Natural killer cell (primary cell): ENCODE data around the gene CDK1. TPM values are rescaled to one million over a fixed set of nuclear protein-coding genes. Genes with fewer than 3 reads are reported as not detected.

Experiments
- ATAC-seq, 3 donors: fragments of 150-1000 bp in 2 of 3; fragments of 200-7000 bp in 1 of 3; cut with Tn5 transposase; 1 replicate in 1 of 3; 2 replicates in 2 of 3; pipeline ENCODE4 v1.10.0; 2021; ENCODE audit warnings: mild to moderate bottlenecking in 2 of 3, moderate library complexity in 2 of 3
- DNase-seq, 2 donors: peaks; one replicate each; pipeline versions ENCODE4 v3.0.0 to v3.0.0-alpha.2; 2013 to 2021; ENCODE audit warnings: mixed read lengths in 1 of 2
- H3K27ac ChIP-seq: one replicate; pipeline ENCODE4 v1.5.1; 2013; ENCODE audit warnings: mild to moderate bottlenecking, low read length
- H3K27me3 ChIP-seq: one replicate; pipeline ENCODE4 v1.6.1; 2013; ENCODE audit warnings: low read length; ENCODE audit not compliant: control insufficient read depth, insufficient read depth
- H3K36me3 ChIP-seq: one replicate; pipeline ENCODE4 v1.6.1; 2013; ENCODE audit warnings: low read length; ENCODE audit not compliant: control insufficient read depth, insufficient read depth
- H3K4me1 ChIP-seq: one replicate; pipeline ENCODE4 v1.6.1; 2013; ENCODE audit warnings: low read length; ENCODE audit not compliant: control insufficient read depth, insufficient read depth
- H3K4me3 ChIP-seq: one replicate; pipeline ENCODE4 v1.5.1; 2013; ENCODE audit warnings: low read length
- H3K9me3 ChIP-seq: one replicate; pipeline ENCODE4 v1.6.1; 2013; ENCODE audit warnings: low read length; ENCODE audit not compliant: control insufficient read depth, insufficient read depth
- H3K27ac Mint-ChIP-seq, 2 donors: one replicate each; pipeline ENCODE4 v1.8.0; 2022; ENCODE audit warnings: mild to moderate bottlenecking in 2 of 2, mixed read lengths in 2 of 2, moderate library complexity in 1 of 2
- H3K27me3 Mint-ChIP-seq, 2 donors: one replicate each; pipeline ENCODE4 v1.8.0; 2022; ENCODE audit warnings: low read depth in 2 of 2, mixed read lengths in 2 of 2
- H3K36me3 Mint-ChIP-seq: one replicate; pipeline ENCODE4 v1.8.0; 2022; ENCODE audit warnings: mixed read lengths
- H3K4me1 Mint-ChIP-seq, 2 donors: one replicate each; pipeline ENCODE4 v1.8.0; 2022; ENCODE audit warnings: mixed read lengths in 2 of 2
- H3K4me3 Mint-ChIP-seq: one replicate; pipeline ENCODE4 v1.8.0; 2022; ENCODE audit warnings: mild to moderate bottlenecking, moderate library complexity, mixed read lengths
- H3K9me3 Mint-ChIP-seq, 2 donors: one replicate each; pipeline ENCODE4 v1.8.0; 2022; ENCODE audit warnings: mixed read lengths in 2 of 2
- WGBS: methylation state at CpG from one replicate; pipeline ENCODE4 v1.1.7; 2013; ENCODE audit warnings: missing lambda C conversion rate; ENCODE audit not compliant: insufficient coverage; 5-methylcytosine and 5-hydroxymethylcytosine counted together
- intact Hi-C: fragments of 100-400 bp; cut with micrococcal nuclease; formaldehyde crosslinking; loops from one replicate; pipeline ENCODE4 v1.14.2; 2022
- total RNA-seq, 4 donors: library from RNA; stranded (reverse); fragments of 120-200 nt in 1 of 4; gene quantifications; one replicate each; pipeline versions ENCODE4 v1.2.3 to v1.2.4, GENCODE V29; 2013 to 2022
- TF ChIP-seq, protein P1 (sequence below): fragments of 200-600 bp; IDR thresholded peaks from one replicate; pipeline ENCODE4 v1.8.0; 2022; ENCODE audit warnings: antibody characterized with exemption

Gene CDK1
- total RNA-seq, 3 donors from 2014 or later (not counting 1 experiment from before 2014, with no cell fraction given) = 1.1 to 2.4 (median 1.9) TPM

DNA sequence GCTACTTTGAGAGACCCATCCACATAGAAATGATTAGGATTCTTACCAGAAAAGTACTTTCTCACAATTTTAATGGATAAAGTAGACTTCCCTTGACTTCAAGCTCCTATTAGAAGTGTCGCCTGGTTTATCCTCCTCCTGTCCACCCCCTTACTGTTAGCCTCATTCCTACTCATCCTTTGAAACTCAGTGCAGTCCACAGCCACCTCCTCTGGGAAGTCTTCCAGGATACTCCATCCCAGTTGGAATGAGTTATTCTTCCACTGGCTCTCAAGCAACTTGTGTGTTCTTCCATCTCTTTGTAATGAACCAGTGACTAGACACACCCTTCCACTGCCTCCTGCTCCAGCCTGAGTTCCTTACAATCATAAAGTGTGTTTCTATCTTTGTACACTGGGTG lies 25.1 kb upstream of the CDK1 start:
- TF ChIP-seq, protein P1, sequence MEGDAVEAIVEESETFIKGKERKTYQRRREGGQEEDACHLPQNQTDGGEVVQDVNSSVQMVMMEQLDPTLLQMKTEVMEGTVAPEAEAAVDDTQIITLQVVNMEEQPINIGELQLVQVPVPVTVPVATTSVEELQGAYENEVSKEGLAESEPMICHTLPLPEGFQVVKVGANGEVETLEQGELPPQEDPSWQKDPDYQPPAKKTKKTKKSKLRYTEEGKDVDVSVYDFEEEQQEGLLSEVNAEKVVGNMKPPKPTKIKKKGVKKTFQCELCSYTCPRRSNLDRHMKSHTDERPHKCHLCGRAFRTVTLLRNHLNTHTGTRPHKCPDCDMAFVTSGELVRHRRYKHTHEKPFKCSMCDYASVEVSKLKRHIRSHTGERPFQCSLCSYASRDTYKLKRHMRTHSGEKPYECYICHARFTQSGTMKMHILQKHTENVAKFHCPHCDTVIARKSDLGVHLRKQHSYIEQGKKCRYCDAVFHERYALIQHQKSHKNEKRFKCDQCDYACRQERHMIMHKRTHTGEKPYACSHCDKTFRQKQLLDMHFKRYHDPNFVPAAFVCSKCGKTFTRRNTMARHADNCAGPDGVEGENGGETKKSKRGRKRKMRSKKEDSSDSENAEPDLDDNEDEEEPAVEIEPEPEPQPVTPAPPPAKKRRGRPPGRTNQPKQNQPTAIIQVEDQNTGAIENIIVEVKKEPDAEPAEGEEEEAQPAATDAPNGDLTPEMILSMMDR = no peak
- Histone ChIP-seq H3K36me3 (no peaks in the 10 kb centered on the region), H3K9me3 (no peaks in the 10 kb centered on the region), H3K27me3 (no peaks in the 10 kb centered on the region), H3K4me3 (no peak overlapping the region), H3K27ac (no peak overlapping the region), H3K4me1 (no peaks in the 10 kb centered on the region)
- DNase-seq (no peak), ATAC-seq (no peak)
- intact Hi-C loops = no loop called here
- Mint-ChIP-seq H3K27me3 (peaks cover 13 to 39% of the 10 kb centered on the region in 2 donors), H3K4me1 (no peaks in the 10 kb centered on the region), H3K36me3 (no peaks in the 10 kb centered on the region), H3K4me3 (no peak overlapping the region), H3K27ac (no peak overlapping the region), H3K9me3 (no peaks in the 10 kb centered on the region)
- 90% methylated on average over 1 of the region's 1 CpG for WGBS

DNA sequence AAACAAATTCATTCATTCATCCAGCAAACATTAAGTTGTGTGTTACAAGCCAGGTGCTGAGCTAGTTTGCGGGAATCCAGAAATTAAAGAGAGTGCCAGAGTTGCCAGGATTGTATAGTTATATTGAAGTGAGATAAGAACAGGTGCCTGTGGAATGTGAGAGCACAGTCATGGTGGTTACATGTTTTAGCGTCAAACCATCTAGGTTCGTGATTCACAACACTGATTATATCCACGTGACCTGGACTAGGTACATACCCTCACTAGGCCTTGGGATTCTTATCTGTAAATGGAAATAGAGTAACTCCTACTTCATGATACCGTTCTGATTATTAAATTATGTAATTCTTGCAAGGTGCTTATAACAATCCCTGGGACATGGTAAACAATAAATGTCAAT lies 24.5 kb upstream of the CDK1 start:
- Histone ChIP-seq H3K9me3 (no peaks in the 10 kb centered on the region), H3K4me1 (no peaks in the 10 kb centered on the region), H3K36me3 (no peaks in the 10 kb centered on the region), H3K4me3 (no peak overlapping the region), H3K27ac (no peak overlapping the region), H3K27me3 (no peaks in the 10 kb centered on the region)
- Mint-ChIP-seq H3K9me3 (no peaks in the 10 kb centered on the region), H3K4me3 (no peak overlapping the region), H3K36me3 (no peaks in the 10 kb centered on the region), H3K4me1 (no peaks in the 10 kb centered on the region), H3K27ac (no peak overlapping the region), H3K27me3 (peaks cover 14 to 35% of the 10 kb centered on the region in 2 donors)
- ATAC-seq (no peak), DNase-seq (no peak)
- intact Hi-C loops = no loop called here
- WGBS = 87% methylated on average over 3 of the region's 5 CpGs
- TF ChIP-seq, protein P1 = no peak

DNA sequence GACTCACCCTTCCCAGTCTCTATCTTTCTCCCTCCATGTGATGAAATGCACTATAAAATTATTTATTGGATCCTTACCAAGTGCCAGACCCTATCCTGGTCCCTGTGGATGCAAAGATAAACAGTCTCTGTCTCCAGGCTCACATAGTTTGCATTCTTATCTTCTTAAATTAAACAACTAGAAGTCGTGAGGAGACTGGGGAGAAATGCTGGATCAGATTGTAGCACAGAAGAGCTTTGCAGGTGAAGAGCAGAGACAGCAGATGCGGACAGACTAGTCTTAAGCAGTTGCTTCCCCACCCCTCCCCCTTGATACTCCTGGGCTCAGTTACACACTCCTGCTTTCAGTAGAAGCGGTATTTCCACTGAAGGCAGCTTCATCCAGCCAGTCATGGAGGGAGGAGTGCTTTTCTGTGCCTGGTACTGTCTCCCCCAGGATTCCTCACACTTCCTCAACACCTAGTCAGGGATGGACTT lies 20.8 kb upstream of the CDK1 start:
- DNase-seq = no peak
- intact Hi-C loops = no loop called here
- no peaks in the 10 kb centered on the region for H3K4me1 Mint-ChIP-seq
- H3K4me1 ChIP-seq = no peaks in the 10 kb centered on the region
- no peaks in the 10 kb centered on the region for H3K36me3 Mint-ChIP-seq
- H3K4me3 ChIP-seq = no peak overlapping the region
- no peaks in the 10 kb centered on the region for H3K36me3 ChIP-seq
- 54% methylated on average over 3 of the region's 3 CpGs for WGBS
- no peak overlapping the region for H3K27ac ChIP-seq
- TF ChIP-seq, protein P1 = no peak
- no peak overlapping the region for H3K27ac Mint-ChIP-seq
- peaks cover 14 to 30% of the 10 kb centered on the region in 2 donors for H3K27me3 Mint-ChIP-seq
- H3K9me3 Mint-ChIP-seq = no peaks in the 10 kb centered on the region
- ATAC-seq = no peak
- no peaks in the 10 kb centered on the region for H3K9me3 ChIP-seq
- H3K4me3 Mint-ChIP-seq = no peak overlapping the region
- no peaks in the 10 kb centered on the region for H3K27me3 ChIP-seq

DNA sequence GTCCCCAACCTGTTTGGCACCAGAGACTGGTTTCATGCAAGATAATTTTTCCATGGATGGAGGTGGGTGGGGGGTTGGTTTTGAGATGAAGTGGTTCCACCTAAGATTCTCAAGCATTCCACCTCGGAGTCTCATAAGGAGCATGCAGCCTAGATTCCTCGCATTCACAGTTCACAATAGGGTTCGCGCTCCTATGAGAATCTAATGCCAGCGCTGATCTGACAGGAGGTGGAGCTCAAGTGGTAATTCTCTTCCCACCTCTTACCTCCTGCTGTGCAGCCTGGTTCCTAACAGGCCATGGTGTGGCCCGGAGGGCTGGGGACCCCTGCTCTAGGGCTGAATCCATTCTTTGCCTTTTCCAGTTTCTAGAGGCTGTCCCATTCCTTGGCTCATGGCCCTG lies 19.1 kb upstream of the CDK1 start:
- no peaks in the 10 kb centered on the region for H3K4me1 Mint-ChIP-seq
- ATAC-seq = no peak

More for the DNA sequence above, 19.1 kb upstream of the CDK1 start:
- Mint-ChIP-seq H3K27me3 (peaks cover 14 to 28% of the 10 kb centered on the region in 2 donors), H3K9me3 (no peaks in the 10 kb centered on the region), H3K4me3 (no peak overlapping the region), H3K36me3 (no peaks in the 10 kb centered on the region), H3K27ac (no peak overlapping the region)
- H3K4me1 ChIP-seq = no peaks in the 10 kb centered on the region
- no peak for DNase-seq
- H3K9me3 ChIP-seq = no peaks in the 10 kb centered on the region
- no peaks in the 10 kb centered on the region for H3K27me3 ChIP-seq
- 90% methylated on average over 6 of the region's 6 CpGs for WGBS
- no peaks in the 10 kb centered on the region for H3K36me3 ChIP-seq
- no peak overlapping the region for H3K27ac ChIP-seq
- intact Hi-C loops = no loop called here
- no peak overlapping the region for H3K4me3 ChIP-seq
- TF ChIP-seq, protein P1 = no peak
